SK-N-SH (cell line): ENCODE results near the gene FLYWCH1.

ENCODE experiments used
- ELF1 ChIP-seq: IDR thresholded peaks from 2 replicates; pipeline ENCODE4 v1.4.0; 2012
- EP300 ChIP-seq, 2 experiments: IDR thresholded peaks; 2 replicates each; pipeline versions ENCODE4 v1.4.0 to v1.6.1; 2012; ENCODE audit warnings: borderline replicate concordance in 1 of 2, low read depth in 1 of 2, low read length in 1 of 2
- GABPA ChIP-seq: IDR thresholded peaks from 2 replicates; pipeline ENCODE4 v1.4.0; 2012; ENCODE audit warnings: low read depth, mild to moderate bottlenecking
- MEF2A ChIP-seq: IDR thresholded peaks from 2 replicates; pipeline ENCODE4 v1.4.0; 2012; ENCODE audit warnings: low read depth, borderline replicate concordance
- NFIC ChIP-seq: IDR thresholded peaks from 2 replicates; pipeline ENCODE4 v1.4.0; 2012; ENCODE audit warnings: borderline replicate concordance
- NRF1 ChIP-seq: IDR thresholded peaks from 2 replicates; pipeline ENCODE4 v1.6.1; 2012; ENCODE audit warnings: low read depth, mild to moderate bottlenecking, low read length
- POLR2AphosphoS5 ChIP-seq: IDR thresholded peaks from 2 replicates; pipeline ENCODE4 v1.6.1; 2012; ENCODE audit warnings: low read depth, low read length
- RAD21 ChIP-seq: IDR thresholded peaks from 2 replicates; pipeline ENCODE4 v1.6.1; 2012; ENCODE audit warnings: mild to moderate bottlenecking, low read length
- TF ChIP-seq, protein P1 (sequence below): fragments of 200-600 bp; sonication (generic); IDR thresholded peaks from 2 replicates; pipeline ENCODE4 v1.6.1; 2017; ENCODE audit warnings: antibody characterized with exemption, mild to moderate bottlenecking, moderate library complexity

DNA sequence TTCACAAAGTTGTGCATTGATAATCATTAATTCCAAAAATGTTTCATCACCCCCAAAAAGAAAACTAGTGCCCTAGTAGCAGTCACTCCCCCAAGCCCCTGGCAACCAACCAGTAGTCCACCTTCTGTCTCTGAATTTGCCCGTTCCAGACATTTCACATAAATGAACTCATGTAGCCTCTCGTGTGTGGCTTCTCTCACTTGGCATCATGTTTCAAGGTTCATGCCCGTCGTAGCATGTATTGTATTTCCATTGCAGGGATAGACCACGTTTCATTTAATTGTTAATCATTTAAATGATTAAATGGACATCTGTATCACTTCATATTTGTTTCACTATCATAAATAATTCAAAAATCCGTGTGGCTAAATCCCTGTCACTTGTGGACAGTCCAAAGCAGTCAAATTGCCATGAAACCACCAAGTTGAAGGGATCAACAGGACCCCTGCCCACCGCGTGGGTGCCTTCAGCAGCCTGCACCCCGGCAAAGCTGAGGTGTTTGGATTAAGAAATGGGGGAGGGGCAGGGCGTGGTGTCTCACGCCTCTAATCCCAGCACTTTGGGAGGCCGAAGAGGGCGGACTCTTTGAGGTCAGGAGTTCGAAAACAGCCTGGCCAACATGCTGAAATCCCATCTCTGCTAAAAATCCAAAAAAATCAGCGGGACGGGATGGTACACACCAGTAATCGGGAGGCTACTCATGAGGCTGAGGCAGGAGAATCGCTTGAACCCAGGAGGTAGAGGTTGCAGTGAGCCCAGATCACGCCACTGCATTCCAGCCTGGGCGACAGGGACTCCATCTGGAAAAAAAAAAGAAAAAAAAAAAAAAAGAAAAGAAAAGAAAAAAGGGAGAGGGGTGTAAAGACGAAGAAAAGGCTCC is 37.5 kb upstream of the FLYWCH1 start:
- TF ChIP-seq, protein P1, sequence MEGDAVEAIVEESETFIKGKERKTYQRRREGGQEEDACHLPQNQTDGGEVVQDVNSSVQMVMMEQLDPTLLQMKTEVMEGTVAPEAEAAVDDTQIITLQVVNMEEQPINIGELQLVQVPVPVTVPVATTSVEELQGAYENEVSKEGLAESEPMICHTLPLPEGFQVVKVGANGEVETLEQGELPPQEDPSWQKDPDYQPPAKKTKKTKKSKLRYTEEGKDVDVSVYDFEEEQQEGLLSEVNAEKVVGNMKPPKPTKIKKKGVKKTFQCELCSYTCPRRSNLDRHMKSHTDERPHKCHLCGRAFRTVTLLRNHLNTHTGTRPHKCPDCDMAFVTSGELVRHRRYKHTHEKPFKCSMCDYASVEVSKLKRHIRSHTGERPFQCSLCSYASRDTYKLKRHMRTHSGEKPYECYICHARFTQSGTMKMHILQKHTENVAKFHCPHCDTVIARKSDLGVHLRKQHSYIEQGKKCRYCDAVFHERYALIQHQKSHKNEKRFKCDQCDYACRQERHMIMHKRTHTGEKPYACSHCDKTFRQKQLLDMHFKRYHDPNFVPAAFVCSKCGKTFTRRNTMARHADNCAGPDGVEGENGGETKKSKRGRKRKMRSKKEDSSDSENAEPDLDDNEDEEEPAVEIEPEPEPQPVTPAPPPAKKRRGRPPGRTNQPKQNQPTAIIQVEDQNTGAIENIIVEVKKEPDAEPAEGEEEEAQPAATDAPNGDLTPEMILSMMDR: no peak
- TF ChIP-seq EP300 (IDR thresholded peaks at IDR 0.05; ENCODE audit: borderline replicate concordance in 1 of 2, low read depth in 1 of 2, low read length in 1 of 2) (no peak), NFIC (no peak), RAD21 (no peak), POLR2AphosphoS5 (no peak), ELF1 (no peak), NRF1 (no peak), GABPA (no peak), MEF2A (no peak)
